HG03354 (cell line): Measurements from ENCODE around the gene GPX7.
A peak's percentile ranks its signal among the peaks of the same experiment; 100 is the strongest.

Experiments
- ATAC-seq: cut with Tn5 transposase; IDR thresholded peaks from one replicate; pipeline ENCODE4 v1.9.1; 2021; ENCODE audit warnings: mild to moderate bottlenecking; ENCODE audit not compliant: unreplicated experiment, poor library complexity, severe bottlenecking

Gene GPX7

GRCh38 chr1:52621950-52622349, 19.8 kb downstream of the GPX7 start:
- ATAC-seq = no peak

GRCh38 chr1:52623812-52624211, 21.6 kb downstream of the GPX7 start:
- no peak for ATAC-seq

- ATAC-seq = no peak
These were observed 24.9 kb downstream of the GPX7 start for GRCh38 chr1:52627028-52627427.

GRCh38 chr1:52628614-52629324, 26.6 kb downstream of the GPX7 start:
- no peak for ATAC-seq

- no peak for ATAC-seq
These were observed 27.1 kb downstream of the GPX7 start for GRCh38 chr1:52629325-52629643.

- no peak for ATAC-seq
These were observed 27.5 kb downstream of the GPX7 start for GRCh38 chr1:52629667-52630066.

- no peak for ATAC-seq
These were observed 29.7 kb downstream of the GPX7 start for GRCh38 chr1:52631759-52632331.

GRCh38 chr1:52632732-52633290, 30.6 kb downstream of the GPX7 start, which contains the start of gene SHISAL2A:
SHISAL2A (plus strand) TSS chr1:52633168; CDS start chr1:52633494, 326 bp downstream.
- ATAC-seq = no peak

- no peak for ATAC-seq
These were observed 31.2 kb downstream of the GPX7 start for GRCh38 chr1:52633291-52633754.

GRCh38 chr1:52634111-52634510, 31.9 kb downstream of the GPX7 start:
- no peak for ATAC-seq

GRCh38 chr1:52635321-52636089, 33.3 kb downstream of the GPX7 start:
- no peak for ATAC-seq

GRCh38 chr1:52636721-52637695, 34.8 kb downstream of the GPX7 start:
- ATAC-seq = peak; percentile 88

- no peak for ATAC-seq
These were observed 35.8 kb downstream of the GPX7 start for GRCh38 chr1:52637946-52638345.

- no peak for ATAC-seq
These were observed 38.5 kb downstream of the GPX7 start for GRCh38 chr1:52640697-52641096.

GRCh38 chr1:52641307-52641706, 39.1 kb downstream of the GPX7 start:
- no peak for ATAC-seq

- ATAC-seq = no peak
These were observed 43.1 kb downstream of the GPX7 start for GRCh38 chr1:52645261-52645660.

- no peak for ATAC-seq
These were observed 49.7 kb downstream of the GPX7 start for GRCh38 chr1:52651904-52652303.

GRCh38 chr1:52653207-52653849, 51.2 kb downstream of the GPX7 start:
- no peak for ATAC-seq

- no peak for ATAC-seq
These were observed 51.9 kb downstream of the GPX7 start for GRCh38 chr1:52654063-52654462.
